Vagina (tissue), 2 donors: ENCODE results near the gene SVIL. TPM values are rescaled to one million over a fixed set of nuclear protein-coding genes. Genes with fewer than 3 reads are reported as not detected.

ENCODE experiments used
- DNase-seq, 2 donors: peaks; one replicate each; pipeline ENCODE4 v3.0.0-alpha.2; 2017; ENCODE audit errors: extremely low spot score in 2 of 2
- H3K27ac ChIP-seq: fragments of 200-600 bp; sonication (generic); one replicate; pipeline ENCODE4 v1.5.1; 2019
- H3K27me3 ChIP-seq: fragments of 200-600 bp; sonication (generic); one replicate; pipeline ENCODE4 v1.5.1; 2019
- H3K36me3 ChIP-seq, 2 donors: fragments of 200-600 bp; sonication (generic); one replicate each; pipeline ENCODE4 v1.5.1; 2017 to 2019
- H3K4me1 ChIP-seq: fragments of 200-600 bp; sonication (generic); one replicate; pipeline ENCODE4 v1.5.1; 2019
- H3K4me3 ChIP-seq, 2 donors: fragments of 200-600 bp; sonication (generic); 1 replicate in 1 of 2; 2 replicates in 1 of 2; pipeline ENCODE4 v1.5.1; 2016 to 2019
- H3K9me3 ChIP-seq: fragments of 200-600 bp; sonication (generic); one replicate; pipeline ENCODE4 v1.5.1; 2019
- POLR2A ChIP-seq, 2 donors: fragments of 450-650 bp; IDR thresholded peaks; one replicate each; pipeline ENCODE4 v1.6.1; 2017; ENCODE audit warnings: antibody characterized with exemption in 2 of 2, mild to moderate bottlenecking in 2 of 2, moderate library complexity in 2 of 2
- POLR2AphosphoS5 ChIP-seq, 2 donors: sonication (generic); formaldehyde crosslinking; IDR thresholded peaks; one replicate each; pipeline ENCODE4 v1.9.0; 2017; ENCODE audit warnings: antibody characterized with exemption in 2 of 2, mild to moderate bottlenecking in 2 of 2, low read depth in 1 of 2; ENCODE audit not compliant: insufficient read depth in 1 of 2
- intact Hi-C: fragments of 100-400 bp; cut with DNase I; formaldehyde crosslinking; loops from one replicate; pipeline ENCODE4 v1.15.1; 2023
- total RNA-seq: library from RNA; depleted of rRNA; stranded (reverse); fragments of >200 nt; gene quantifications from one replicate; pipeline ENCODE4 v1.2.3, GENCODE V29; 2016
- TF ChIP-seq, protein P1 (sequence below), 3 experiments: fragments of 450-650 bp in 2 of 3; fragments of 200-600 bp in 1 of 3; sonication (generic) in 1 of 3; IDR thresholded peaks; one replicate each; pipeline ENCODE4 v1.5.1; 2017 to 2019; ENCODE audit warnings: antibody characterized with exemption in 3 of 3, mild to moderate bottlenecking in 2 of 3, moderate library complexity in 2 of 3

The SVIL gene
- total RNA-seq, 1 donor from 2014 or later: 111 TPM

DNA sequence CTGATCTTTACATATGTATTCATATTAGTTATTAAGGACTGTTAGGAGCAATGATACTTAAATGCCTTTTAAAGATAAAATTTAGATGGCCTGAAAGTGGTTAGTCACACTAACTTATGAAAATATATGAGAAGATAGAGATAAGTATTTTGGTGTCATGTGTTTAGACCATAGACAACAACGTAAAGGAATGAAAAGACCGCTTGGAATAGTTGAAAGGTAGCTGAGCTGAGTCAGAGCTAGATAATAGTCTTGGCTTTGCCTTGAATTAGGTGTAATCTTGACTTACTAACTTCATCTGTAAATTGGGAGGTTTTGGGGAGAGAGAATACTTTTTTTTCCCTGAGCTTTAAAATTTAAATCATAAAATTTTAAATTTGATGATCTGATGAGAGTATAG lies 218.9 kb downstream of the SVIL start:
- Histone ChIP-seq H3K4me1 (peaks cover 39% of the 10 kb centered on the region), H3K9me3 (no peaks in the 10 kb centered on the region), H3K27me3 (no peaks in the 10 kb centered on the region), H3K27ac (no peak overlapping the region), H3K36me3 (peaks cover 0 to 17% of the 10 kb centered on the region in 2 donors), H3K4me3 (no peak overlapping the region)
- no peak for DNase-seq
- intact Hi-C loops: no loop called here
- TF ChIP-seq POLR2AphosphoS5 (IDR thresholded peaks at IDR 0.05; ENCODE audit: insufficient read depth in 1 of 2, low read depth in 1 of 2): no peak
- no peak for TF ChIP-seq POLR2A (IDR thresholded peaks at IDR 0.05)
- TF ChIP-seq, protein P1, sequence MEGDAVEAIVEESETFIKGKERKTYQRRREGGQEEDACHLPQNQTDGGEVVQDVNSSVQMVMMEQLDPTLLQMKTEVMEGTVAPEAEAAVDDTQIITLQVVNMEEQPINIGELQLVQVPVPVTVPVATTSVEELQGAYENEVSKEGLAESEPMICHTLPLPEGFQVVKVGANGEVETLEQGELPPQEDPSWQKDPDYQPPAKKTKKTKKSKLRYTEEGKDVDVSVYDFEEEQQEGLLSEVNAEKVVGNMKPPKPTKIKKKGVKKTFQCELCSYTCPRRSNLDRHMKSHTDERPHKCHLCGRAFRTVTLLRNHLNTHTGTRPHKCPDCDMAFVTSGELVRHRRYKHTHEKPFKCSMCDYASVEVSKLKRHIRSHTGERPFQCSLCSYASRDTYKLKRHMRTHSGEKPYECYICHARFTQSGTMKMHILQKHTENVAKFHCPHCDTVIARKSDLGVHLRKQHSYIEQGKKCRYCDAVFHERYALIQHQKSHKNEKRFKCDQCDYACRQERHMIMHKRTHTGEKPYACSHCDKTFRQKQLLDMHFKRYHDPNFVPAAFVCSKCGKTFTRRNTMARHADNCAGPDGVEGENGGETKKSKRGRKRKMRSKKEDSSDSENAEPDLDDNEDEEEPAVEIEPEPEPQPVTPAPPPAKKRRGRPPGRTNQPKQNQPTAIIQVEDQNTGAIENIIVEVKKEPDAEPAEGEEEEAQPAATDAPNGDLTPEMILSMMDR (IDR thresholded peaks at IDR 0.05): no peak

DNA sequence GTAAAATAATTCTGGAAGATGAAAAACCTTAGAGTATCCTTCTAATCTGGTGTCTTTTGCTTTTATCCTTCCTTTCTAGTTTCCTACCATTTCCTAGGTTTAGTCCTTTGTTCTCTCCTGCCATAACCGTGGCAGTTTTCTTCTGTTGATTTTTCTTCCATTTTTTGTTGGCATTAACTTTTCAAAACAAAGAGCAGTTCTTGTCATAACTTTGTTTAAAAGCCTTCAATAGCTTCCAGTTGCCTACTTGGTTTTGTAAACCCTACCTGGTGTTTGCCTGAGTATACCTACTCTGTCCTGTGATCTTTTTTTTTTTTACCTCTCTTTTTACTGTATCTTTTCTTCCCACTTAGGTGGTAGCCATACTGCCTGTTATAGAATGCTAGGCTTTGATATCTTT lies 220.3 kb downstream of the SVIL start:
- Histone ChIP-seq H3K27me3 (no peaks in the 10 kb centered on the region), H3K9me3 (no peaks in the 10 kb centered on the region), H3K36me3 (peaks cover 0 to 8% of the 10 kb centered on the region in 2 donors), H3K27ac (peak overlapping the region; percentile 20), H3K4me3 (no peak overlapping the region), H3K4me1 (peaks cover 46% of the 10 kb centered on the region)
- TF ChIP-seq, protein P1 (IDR thresholded peaks at IDR 0.05): no peak
- no peak for DNase-seq
- intact Hi-C loops: no loop called here

DNA sequence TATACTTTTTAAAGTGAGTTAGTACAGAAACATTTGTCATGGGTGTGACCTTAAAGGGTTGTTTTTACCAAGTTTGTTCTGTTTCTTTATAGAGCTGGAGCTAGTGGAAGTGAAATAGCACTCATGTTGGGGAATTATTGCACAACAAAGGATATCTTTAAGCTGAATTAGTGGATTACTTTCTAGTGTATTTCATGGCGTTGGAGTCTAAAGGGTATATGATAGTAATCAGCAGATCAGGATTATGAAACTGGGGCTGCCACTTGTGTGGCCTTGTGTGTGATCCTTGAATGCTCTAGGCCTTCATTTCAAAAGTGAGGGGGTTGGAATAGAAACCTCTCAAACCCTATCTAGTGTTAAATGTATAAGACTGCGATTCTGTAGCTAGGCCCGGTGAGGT lies 222.3 kb downstream of the SVIL start:
- H3K27me3 ChIP-seq: no peaks in the 10 kb centered on the region
- peak overlapping the region; percentile 66 for H3K27ac ChIP-seq
- TF ChIP-seq POLR2A (IDR thresholded peaks at IDR 0.05) (no peak), POLR2AphosphoS5 (IDR thresholded peaks at IDR 0.05; ENCODE audit: insufficient read depth in 1 of 2, low read depth in 1 of 2) (no peak)
- TF ChIP-seq, protein P1 (IDR thresholded peaks at IDR 0.05): no peak

DNA sequence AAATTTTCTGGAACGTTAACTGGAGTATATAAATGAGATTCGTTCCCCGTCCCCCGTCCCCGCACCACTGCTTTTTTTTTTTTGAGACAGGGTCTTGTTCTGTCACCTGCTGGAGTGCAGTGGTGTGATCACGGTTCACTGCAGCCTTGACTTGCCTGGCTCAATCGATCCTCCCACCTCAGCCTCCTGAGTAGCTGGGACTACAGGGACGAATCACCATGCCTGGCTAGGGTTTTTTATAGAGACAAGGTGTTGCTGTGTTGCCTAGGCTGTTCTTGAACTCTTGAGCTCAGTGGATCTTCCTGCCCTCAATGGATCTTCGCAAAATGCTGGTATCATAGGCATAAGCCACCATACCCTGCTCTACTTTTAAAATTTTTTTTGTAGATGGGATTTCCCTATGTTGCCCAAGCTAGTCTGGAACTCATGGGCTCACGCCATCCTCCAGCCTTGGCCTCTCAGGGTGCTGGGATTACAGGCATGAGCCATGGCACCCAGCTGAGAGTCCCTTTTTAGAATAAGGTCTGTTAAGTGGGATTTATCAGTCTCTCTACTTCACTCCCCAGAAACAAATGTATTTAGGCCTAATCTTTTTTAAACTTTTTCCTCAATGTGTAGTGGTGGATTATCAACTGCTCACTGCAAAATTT lies 223.0 kb downstream of the SVIL start:
- intact Hi-C loops: no loop called here
- H3K4me3 ChIP-seq: peak overlapping the region; percentile 1 to 6
- no peak for DNase-seq
- H3K36me3 ChIP-seq: peaks cover 0 to 3% of the 10 kb centered on the region in 2 donors
- H3K9me3 ChIP-seq: no peaks in the 10 kb centered on the region
- no peaks in the 10 kb centered on the region for H3K27me3 ChIP-seq
- peak overlapping the region; percentile 66 for H3K27ac ChIP-seq
- no peak for TF ChIP-seq POLR2AphosphoS5 (IDR thresholded peaks at IDR 0.05; ENCODE audit: insufficient read depth in 1 of 2, low read depth in 1 of 2)
- TF ChIP-seq, protein P1 (IDR thresholded peaks at IDR 0.05): no peak
- no peak for TF ChIP-seq POLR2A (IDR thresholded peaks at IDR 0.05)
- peaks cover 53% of the 10 kb centered on the region for H3K4me1 ChIP-seq

More for the DNA sequence above, 222.3 kb downstream of the SVIL start:
- H3K9me3 ChIP-seq: no peaks in the 10 kb centered on the region
- H3K4me3 ChIP-seq: peak overlapping the region; percentile 1 to 6
- DNase-seq: no peak
- intact Hi-C loops: no loop called here
- peaks cover 0 to 8% of the 10 kb centered on the region in 2 donors for H3K36me3 ChIP-seq
- H3K4me1 ChIP-seq: peaks cover 53% of the 10 kb centered on the region

DNA sequence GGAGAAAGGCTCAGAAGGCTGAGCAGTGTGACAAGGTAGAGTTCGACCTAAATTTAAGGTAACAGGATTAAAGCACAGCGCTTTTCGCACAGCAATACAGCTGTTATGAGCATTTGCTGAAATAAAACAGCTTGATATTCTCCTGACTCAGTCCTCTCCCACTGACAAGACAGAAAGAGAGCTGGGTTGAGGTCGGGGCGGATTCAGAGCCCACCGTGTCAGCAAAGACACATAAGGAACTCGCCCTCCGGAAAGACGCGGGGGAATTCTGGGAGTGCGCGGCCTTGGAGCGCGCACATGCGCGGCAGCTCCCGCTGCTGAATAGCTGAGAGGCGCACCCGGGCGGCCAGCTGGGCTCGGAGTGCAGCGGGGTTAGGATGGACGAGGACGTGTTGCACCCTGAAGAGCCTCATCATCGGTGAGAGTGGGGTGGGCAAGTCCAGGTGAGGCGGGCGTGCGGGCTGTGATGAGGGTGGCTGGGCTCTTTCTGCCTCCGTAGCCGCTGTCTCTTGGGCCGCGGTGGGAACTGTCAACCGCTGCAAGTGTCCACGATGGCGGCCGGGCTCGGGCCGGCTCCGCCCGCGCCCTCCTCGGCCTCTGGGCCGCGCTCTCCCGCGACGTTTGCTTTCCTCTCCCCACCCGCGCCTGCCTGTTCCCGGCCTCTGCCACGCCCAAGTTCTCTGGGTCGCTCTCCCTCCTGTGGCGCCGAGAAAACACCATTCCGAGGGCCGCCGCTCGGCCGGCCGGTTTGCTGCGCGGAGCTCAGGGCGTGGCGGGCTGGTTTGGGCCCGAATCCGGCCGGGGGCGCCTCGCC lies 225.3 kb downstream of the SVIL start:
- intact Hi-C loops: no loop called here
- H3K4me3 ChIP-seq: peak overlapping the region; percentile 64 to 65
- TF ChIP-seq, protein P1 (IDR thresholded peaks at IDR 0.05): no peak
- peak in 1 of 2 donors; percentile 36 for TF ChIP-seq POLR2A (IDR thresholded peaks at IDR 0.05)
- peak; percentile 67 to 85 for TF ChIP-seq POLR2AphosphoS5 (IDR thresholded peaks at IDR 0.05; ENCODE audit: insufficient read depth in 1 of 2, low read depth in 1 of 2)
- no peaks in the 10 kb centered on the region for H3K36me3 ChIP-seq
- peak overlapping the region; percentile 97 for H3K27ac ChIP-seq
- no peak for DNase-seq
- no peaks in the 10 kb centered on the region for H3K27me3 ChIP-seq
- H3K9me3 ChIP-seq: no peaks in the 10 kb centered on the region
- H3K4me1 ChIP-seq: peaks cover 49% of the 10 kb centered on the region
